Stimulated activated CD4-positive, alpha-beta T cell treated with anti-CD3 and anti-CD28 coated beads, Interleukin-1b, Interleukin-23, amount 100 ng/mL, for 4 hours (primary cell): ENCODE measurements around the gene TACC2.

Experiments
- DNase-seq, 2 donors: peaks; one replicate each; pipeline ENCODE4 v3.0.0-alpha.2; 2020; ENCODE audit warnings: low read depth in 2 of 2

TACC2 gene

DNA sequence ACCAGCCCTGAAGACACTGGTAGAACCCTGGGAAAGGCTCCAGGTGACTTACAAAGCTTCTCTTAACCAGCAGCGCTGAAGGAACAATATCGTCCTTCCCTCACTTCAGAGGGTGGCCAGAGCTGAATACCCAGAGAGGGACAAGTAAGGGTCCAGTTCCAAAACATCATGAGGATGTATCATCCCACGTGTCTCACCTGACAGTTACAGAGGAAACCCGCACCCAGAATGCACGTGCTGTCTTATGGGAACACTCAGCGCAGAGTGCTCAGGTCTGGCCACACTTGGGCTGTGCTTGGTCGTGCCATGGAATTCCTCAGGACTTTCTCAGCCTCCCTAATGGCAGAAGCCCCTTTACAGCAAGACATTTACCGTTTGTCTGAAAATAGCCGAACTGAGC, 235.2 kb downstream of the TACC2 start:
- DNase-seq = no peak

DNA sequence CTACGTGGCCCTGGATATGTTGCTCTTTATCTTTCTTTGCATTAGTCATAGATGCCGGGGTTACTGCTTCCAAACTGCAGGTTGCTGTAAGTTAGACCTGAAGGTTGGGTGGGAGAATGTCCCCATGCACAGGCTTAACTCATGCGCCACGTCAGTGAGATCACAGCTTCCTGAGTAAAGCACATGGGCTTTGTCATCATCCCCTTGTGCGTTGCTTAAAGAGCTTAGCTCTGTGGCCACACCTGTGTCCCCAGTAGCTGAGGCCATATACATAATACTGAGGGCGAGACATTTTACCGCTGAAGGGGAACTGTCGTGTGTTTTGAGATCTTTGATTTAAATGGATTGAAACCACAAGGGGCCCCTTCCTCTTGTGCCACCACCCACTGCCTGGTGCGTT, 236.4 kb downstream of the TACC2 start:
- no peak for DNase-seq

DNA sequence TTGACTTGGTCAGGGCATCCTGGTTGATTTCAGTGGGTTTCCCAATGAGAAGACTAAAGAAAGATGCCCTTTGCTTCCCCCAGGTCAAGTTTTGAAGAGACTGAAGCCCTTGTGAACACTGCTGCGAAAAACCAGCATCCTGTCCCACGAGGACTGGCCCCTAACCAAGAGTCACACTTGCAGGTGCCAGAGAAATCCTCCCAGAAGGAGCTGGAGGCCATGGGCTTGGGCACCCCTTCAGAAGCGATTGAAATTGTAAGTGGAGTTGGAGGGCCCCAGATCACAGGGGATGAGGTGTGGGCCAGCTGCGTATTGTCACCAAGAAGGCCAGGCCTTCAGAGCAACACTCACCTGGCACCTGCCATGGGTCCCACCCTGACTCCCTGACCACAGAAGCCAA, 238.8 kb downstream of the TACC2 start:
- no peak for DNase-seq

DNA sequence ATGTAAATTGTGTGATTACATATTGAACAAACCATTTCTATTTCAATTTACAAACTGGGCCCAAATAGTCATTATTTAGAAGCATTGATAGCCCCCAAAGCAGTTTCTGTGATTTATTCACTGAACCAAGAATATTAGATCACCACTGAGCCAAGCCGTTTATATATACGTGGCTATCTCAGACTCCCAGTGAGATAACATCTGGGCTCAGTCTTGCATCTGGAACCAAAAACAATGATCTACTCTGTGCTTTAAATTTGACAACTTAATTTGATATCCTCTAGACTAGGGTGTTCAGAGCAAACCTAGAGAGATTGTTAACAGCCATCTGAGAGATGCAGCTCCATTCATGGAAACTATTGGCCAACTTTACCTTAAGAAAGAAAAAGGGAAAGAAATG, 240.7 kb downstream of the TACC2 start:
- no peak for DNase-seq

DNA sequence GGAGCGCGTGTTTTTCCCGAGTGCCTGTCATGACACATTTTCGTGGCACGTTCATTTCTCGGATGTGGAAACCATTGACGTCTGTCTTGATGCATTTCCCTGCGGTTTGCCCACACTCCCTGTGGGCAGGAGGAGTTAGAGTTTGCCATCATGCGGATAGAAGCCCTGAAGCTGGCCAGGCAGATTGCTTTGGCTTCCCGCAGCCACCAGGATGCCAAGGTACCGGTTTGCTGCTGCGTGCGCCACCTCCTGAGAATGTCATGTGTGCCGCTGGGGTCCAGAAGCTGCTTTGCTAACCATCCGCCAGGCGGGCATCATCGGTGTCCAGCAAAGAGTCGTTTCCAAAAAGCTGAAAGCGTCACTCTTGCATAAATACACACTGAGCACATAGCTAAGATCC, 241.3 kb downstream of the TACC2 start:
- DNase-seq = no peak

DNA sequence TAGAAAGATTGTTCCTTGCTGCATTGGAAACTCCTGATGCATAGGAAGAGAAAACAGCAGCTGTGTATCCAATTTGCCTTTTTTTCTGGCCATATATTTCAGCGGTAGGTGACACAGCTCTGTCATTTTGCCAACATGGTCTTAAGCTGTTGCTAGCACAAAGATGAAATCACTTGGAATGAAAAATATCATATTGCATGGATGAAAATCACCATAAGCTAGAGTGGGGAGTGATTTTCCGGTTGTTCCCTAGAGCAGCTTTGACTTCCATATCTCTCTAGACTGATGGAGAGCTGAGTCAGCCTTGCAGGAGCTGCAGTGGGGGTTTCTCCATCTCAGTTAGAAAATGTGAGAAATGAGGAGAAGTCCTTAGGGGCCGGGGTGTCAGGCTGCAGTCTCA, 243.8 kb downstream of the TACC2 start:
- no peak for DNase-seq

DNA sequence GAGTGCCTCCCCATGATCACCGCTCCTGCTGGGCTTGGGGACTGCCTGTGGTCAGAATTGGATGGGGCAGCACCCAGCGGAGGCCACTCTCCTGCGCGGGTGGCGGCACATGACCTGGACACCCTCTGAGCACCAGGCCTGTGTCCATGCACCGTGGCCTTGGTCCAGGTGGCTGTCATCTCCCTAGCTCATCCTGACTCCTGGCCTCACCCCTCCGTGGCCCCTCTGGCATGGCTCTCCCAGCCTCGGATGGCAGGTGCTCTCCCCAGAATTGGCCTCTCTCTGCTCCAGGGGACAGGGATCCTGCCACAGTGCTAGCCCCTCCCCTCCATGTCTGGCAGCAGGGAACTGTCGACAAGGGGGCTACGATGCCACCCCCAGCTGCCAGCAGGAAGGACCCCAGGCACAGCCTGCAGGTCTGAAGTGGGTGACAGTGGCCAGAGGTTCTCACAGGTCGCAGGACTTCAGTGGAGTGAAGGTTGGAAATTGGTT, 244.9 kb downstream of the TACC2 start:
- DNase-seq = no peak

DNA sequence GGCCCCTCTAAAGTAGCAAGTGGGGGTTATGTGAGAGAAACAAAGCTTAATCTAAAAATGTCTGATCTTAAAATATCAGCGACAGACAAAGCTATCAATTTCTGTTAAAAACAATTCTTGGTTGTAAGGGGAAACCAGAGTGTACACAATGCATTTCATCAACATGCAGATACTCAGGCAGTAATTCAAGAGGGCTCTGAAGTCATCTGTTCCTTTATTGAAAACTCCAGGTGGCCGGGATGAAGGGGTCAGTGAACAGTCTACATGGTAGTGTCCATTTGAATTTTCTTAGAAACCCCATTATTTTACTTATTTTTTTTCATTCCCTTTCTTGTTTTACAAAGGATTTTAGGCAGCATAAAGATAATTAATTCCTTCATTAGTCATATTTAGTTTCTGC, 245.5 kb downstream of the TACC2 start:
- DNase-seq = no peak

DNA sequence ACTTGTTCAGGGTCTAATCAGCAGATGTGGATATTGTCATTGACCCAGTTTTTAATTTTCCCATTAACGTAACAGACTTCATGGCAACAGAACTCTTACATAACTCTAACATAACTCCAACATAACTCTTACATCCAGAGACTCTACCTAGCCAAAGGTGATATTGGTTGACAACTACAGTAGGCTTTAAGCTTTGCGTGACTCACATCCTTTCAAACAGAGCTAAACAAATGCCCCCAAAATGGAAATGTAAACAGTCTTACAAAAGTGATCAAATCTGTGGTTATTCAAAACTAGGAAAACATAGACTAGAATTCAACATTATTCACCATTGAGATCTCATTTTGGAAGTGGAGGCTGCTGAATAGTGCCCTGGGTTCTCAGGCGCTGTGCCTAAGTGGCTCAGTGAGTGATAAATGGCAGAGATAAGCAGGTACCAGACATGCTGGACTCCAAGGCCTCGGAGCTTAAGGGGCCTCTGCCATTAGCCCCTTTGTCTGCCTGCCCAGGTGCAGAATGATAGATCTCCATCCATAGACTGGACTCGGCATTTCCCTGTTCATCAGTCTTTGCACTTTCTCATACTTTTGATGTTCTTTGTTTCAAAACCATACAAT, 247.8 kb downstream of the TACC2 start:
- no peak for DNase-seq

DNA sequence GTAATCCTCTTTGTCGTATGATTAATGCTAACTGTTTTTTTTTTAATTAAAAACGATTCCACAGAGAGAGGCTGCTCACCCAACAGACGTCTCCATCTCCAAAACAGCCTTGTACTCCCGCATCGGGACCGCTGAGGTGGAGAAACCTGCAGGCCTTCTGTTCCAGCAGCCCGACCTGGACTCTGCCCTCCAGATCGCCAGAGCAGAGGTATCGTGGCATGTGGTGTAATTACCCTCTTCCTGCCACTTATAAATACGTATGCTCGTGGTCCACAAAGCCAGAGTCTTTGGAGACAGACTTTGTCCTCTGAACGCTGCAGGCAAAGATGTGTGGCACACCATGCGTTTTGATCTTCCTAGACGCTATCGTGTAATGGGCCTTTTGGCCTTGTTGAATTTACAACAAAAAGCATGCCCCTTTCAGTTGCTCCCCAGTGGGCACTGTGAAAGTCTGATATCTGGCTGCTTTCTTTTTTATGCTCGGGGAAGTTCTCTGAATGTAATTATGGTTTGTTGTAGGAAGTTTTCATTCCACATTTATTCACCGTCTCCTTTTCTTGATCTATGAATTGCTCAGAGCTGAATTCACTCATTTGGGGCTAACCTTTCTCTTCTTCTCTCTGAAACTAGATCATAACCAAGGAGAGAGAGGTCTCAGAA, 248.5 kb downstream of the TACC2 start:
- no peak for DNase-seq

DNA sequence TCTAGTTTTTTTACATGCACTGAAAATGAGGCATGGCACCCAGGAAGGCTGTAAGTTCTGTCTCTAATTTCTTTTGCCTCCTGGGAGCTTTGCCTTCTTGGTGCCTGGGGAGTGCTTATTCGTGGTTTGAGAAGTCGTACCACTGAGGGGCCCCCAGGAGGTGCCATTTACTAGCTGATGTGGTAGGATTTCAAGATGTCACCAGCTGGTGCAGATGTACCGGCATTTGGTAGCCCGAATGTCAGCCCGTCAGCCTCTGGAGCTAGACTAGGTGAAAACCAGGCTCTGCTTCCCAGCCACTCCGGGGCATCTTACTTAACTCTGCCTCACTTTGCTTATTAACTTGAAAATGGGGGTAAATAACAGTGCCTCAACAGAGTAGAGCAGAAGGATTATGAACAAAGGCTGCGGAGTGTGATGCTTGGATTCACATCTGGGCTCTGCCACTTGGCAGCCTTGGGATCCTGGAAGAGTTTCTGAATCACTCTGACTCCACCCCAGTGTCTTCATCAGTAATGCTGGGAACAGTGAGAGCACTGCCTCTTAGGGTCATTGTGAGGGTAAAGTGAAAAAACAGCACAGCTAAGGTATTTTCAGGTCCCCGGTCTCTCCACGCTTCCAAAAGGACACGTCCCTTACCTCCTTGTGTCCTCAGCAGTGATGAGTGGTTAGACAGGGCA, 250.8 kb downstream of the TACC2 start:
- no peak for DNase-seq

DNA sequence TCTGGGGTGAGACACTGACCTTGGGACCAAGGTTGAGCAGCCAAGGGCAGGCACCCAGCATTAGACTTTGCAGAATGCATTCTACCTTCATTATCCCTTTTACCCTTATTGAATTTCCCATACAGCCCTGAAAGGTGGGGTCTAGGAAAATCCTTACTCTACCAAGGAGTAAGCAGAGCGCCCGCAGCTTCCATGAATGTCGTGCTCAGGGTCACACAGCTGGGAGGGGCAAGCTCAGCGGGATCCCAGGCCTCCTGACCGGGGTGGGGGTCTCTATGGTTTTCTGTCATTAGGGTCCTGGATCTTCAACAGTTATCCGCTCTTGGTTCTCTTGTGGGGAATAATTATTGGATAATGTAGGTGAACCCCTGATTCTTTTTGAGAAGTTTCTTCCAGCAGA, 251.4 kb downstream of the TACC2 start:
- no peak for DNase-seq

DNA sequence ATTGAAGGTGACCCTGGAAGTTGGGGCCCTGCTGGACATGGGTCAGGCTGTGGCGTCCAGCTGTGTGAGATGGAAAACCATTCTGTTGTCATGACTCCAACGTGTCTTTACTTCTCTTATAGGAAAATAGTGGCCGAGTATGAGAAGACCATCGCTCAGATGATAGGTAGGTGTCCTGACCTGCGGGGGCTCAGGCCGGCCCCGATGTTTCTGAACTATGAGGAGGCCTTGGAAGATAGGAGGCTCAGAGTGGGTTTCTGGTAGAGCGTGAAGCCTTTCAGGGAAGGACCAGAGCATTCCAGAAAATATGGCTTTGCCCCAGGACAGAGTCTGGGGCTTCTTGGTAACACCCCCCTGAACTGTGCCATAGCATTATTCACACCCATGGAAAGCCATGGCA, 252.9 kb downstream of the TACC2 start:
- DNase-seq = no peak

DNA sequence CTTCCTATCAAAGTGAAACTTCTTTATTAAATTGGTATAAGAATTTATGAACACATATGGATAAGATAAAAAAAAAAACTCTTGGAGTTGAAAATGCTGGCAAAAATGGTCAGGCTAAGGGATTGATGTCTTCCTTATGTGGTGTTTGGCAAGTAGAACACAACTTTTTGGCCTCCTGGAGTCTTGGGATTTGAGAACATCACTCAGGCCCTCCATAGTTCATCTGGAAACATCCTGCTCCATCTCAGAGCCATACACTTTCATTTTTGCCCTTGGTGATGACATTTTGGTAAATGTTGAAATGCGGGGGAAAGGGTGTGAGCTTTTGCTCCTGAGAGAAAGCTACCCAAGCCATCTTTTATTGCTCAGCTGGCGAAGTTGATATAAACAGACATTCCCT, 254.6 kb downstream of the TACC2 start:
- DNase-seq = no peak

DNA sequence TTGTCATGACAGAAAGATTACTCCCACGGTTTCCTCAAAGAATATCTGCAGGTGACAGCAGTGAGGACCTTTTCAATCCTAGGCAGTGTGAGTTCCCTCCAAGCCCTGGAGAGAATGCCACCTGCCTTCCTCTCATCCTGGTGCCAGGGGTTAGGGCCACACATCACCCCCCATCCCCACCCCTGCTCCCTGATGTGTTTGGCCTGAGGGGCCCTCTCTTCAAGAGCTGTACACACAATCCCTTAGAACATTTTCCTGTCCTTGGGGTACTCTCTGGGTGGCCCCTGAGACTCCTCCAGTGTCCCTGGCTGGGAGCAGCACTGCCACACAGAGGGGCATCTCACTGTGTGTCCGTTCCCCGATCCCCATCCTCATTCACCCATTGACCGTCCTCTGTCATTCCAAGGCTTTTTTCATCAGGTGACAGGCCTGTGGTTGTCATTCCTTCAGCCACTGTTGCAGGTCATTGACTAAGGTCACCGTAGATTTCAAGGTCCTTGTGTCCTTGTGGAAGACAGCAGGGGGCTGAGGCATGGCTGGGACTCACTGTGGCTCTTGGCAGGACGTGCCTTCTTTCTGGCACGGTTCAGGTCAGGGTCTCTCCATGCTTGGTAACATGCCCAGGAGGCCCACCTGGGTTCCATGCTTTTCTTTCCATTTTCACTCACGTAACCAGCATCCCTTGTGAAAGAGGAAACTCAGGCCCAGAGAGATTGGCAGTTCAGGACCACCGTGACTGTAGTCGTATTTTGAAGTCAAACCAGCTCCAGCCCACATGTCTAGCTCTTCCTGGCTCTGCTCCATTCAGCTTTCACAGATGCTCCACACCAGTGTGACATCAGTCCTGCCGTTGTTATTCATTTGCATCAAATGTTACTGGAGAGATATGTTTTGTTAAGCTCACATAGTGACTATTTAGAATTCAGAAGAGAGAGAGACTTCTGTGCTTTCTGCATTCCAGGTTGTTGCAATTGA, 255.3 kb downstream of the TACC2 start:
- DNase-seq = no peak

DNA sequence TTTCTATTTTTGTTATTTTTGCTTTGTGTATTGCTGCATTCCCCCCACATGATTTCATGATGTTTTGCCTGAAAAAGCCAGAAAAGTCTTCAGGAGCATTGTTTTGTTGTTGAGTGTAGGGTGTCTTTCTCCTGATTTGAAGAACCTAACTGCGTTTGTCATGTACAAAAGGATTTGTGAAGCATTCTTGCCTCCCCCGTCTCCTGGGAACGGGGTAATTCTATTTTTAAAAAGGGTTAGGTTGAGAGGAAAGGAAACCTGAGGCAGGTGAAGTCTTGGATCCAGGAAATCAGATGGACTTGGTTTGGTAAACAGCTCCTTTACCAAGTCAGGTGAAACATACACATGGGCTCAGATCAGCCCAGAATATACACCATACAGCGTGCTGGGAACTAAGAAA, 256.2 kb downstream of the TACC2 start:
- DNase-seq = no peak

DNA sequence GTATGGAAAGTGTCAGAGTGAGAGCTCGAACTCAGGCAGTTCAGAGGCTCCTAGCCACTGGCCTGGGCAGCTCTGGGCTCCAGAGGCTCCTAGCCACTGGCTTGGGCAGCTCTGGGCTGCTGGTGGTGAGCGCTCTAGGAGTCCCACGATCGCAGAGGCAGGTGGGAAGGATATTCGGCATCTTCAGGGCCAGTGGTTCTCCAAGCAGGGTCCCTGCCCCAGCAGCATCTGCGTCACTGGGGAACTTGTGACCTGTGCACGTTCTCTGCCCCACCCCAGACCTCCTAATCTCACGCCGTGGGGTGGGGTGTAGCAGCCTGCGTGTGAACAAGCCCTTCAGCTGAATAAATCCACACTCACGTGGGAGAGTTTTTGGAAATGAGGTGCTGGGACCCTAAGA, 256.9 kb downstream of the TACC2 start:
- no peak for DNase-seq

DNA sequence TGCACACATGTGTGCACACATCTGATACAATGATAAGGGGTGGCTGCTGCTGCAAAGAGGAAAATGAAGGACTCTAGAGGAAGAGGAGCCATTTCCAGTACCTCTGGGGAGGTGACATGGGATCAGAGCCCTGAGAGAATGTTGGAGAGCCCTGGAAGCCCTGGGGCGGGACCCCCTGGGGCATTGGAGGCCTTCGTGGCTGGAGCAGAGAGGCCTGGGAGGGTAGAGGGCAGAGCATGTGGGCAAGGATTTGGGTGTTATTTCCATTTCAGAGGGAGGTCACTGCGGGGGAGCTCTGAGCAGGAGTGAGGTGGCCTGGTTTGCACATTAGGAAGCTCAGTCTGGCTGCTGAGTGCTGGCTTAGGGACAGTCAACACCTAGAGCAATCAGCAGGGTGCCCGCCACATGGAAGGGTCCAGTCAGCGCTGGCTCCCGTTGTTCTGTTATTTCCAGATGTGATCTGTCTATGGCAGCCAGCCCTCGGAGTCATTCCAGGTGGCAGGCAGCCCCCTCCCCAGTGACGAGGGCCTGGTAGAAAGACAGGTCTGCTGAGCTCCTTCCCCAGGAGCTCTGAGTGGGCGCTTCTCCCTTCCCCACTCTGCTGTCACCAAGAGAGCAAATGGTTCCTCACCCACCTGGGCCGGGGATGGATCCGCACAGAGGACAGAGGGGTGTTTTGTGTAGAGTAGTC, 258.0 kb downstream of the TACC2 start:
- no peak for DNase-seq

DNA sequence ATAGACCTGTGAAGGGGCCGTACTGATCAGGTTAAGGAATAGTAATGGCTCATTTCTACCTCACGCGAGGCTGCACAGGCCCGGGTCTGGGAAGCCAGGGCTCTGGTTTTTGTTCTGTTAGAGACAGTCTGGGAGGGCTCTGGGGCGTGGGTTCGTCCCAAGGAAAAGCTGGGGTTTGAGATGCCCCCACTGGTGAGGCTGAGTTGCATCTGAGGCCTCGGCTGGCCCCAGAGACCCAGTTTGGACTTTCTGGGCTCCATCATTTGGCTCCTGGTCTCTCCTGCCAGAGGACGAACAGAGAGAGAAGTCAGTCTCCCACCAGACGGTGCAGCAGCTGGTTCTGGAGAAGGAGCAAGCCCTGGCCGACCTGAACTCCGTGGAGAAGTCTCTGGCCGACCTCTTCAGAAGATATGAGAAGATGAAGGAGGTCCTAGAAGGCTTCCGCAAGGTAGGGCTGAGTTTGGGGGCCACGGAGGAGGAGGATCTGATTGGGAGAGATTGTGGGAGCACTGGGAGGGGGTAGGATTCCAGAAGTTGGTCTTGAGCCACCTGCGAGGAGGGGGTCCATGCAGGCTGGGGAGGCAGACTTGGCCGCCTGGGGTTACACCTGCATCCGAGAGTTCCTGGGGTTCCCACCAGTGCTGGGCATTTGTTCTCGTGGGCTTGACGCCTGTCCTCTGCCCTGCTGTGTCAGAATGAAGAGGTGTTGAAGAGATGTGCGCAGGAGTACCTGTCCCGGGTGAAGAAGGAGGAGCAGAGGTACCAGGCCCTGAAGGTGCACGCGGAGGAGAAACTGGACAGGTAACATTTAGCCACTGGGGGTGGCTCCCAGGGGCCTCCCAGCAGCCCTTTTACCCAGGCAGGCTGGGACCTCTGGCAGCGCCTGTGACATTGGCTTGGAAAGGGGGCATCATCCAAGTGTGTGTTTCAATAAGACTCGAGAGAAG, 259.7 kb downstream of the TACC2 start:
- no peak for DNase-seq

DNA sequence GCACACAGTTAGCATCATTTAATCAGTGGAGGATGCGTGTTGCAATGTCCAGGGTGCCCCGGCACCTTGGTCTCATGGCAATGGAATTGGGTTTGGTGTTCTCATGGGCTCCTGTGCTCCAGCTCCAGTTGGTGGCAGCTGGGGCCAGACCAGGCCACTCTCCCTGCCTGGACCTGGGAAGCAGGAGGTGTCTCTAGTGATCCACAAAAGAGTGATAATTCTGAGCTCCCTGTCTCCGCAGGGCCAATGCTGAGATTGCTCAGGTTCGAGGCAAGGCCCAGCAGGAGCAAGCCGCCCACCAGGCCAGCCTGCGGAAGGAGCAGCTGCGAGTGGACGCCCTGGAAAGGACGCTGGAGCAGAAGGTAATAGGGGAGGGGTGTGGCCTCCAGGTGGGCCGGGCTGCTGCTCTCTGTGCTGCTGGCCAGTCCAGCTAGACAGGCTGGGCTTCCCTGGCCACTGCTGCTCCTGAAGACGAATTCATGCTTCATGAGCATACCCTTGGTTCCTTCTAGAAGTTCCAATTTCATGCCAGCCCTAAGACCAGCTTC, 260.4 kb downstream of the TACC2 start:
- DNase-seq = no peak
